ENCODE measurements around the gene ELL3.
A peak's percentile ranks its signal among the peaks of the same experiment; 100 is the strongest.
"Not testable (repeated sequence)": the region's sequence is repeated elsewhere in the genome, so short reads cannot be mapped to it uniquely, and the experiment has no call there.

The ELL3 gene

GRCh38 chr15:43776718-43777266 is at the start of gene ELL3:
ELL3 (minus strand) TSS chr15:43776966; CDS start chr15:43776901, 65 bp downstream.
- DNase-seq, result no peak

DNA sequence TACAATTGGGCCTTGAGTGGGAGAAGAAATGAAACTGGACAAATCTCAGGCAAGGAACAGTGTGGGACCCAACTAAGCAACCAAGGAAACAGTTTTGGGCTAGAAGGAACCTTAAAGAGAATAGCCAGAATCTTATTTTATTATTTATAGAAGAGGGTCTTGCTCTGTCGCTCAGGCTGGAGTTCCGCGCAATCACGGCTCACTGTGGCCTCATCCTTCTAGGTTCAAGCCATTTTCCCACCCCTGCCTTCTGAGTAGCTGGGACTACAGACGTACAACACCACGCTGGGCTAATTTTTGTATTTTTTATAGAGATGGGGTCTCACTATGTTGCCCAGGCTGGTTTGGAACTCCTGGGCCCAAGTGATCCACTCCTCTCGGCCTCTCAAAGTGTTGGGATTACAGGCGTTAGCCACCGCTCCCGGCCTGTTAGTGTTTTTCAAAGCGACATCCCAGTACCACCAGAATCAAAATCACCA is 49.3 kb upstream of the ELL3 start:
- DNase-seq, result no peak

- DNase-seq, result not testable (repeated sequence)
Measured at GRCh38 chr15:43825305-43825704, 48.5 kb upstream of the ELL3 start.

- peak; percentile 57 for DNase-seq
Measured at GRCh38 chr15:43824302-43825246, 47.8 kb upstream of the ELL3 start, which contains the start of gene MFAP1. MFAP1 (minus strand) TSS chr15:43824690; CDS start chr15:43824569, 121 bp downstream.

DNA sequence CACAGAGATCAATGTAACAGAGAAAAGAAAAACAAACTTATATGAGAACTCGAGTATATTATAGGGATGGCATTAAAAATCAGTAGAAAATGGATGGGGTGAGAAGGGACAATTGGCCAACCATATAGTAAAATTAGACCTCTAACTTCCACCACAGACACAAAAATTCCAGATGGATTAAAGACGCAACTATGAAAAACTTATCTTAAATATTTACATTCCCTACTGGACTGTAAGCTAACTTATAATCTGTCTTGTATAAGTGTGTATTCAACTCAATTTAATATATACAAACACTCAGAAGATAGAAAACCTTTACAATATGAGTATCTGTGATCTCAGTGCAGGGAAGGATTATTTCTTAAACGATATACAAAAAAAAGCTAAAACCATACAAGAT is 44.7 kb upstream of the ELL3 start:
- no peak for DNase-seq

DNA sequence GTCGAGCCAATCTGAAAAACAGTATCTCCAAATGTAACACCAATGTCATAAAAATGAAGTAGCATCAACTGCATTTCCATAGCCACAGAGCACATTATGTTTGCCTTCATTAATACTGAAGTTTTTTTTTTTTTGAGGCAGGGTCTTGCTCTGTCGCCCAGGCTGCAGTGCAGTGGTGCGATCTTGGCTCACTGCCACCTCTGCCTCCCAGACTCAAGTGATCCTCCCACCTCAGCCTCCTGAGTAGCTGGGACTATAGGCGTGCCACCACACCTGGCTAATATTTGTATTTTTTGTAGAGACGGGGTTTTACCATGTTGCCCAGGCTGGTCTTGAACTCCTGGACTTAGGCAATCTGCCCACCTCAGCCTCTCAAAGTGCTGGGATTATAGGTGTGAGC is 38.3 kb upstream of the ELL3 start:
- not testable (repeated sequence) for DNase-seq

GRCh38 chr15:43808960-43809678 is 32.4 kb upstream of the ELL3 start:
- no peak for DNase-seq

DNA sequence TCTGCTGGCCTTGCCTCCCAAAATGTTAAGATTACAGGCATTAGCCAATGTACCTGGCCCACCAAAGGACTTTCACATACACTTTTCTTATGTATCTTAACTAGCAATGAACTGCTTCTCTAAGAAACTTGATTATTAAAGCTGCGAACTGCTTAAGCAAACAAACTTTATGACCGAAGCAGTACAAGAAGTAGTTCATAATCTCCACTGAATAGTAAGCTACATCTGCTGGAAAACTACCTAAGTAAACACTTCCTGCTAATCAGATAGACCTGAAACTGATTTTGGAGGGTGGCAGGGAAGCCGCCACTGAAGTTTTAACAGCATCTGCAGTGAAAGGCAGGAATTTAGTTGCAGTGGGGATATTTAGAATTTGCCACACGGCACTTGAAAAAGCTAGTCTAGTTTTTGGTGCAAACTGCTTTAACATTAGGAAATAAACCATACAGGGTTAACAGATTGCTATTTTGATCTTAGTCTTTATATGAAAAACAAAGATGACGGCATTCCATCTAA is 31.7 kb upstream of the ELL3 start:
- no peak for DNase-seq

DNA sequence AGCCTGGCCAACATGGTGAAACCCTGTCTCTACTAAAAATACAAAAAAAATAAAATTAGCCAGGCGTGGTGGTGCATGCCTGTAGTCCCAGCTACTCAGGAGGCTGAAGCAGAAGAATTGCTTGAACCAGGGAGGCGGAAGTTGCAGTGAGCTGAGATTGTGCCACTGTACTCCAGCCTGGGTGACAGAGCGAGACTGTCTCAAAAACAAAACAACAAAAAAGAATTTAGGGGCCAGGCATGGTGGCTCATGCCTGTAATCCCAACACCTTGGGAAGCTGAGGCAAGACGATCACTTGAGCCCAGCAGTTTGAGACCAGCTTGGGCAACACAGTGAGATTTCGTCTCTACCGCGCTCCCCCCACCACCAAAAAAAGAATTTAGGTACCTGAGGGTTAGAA is 25.9 kb upstream of the ELL3 start:
- DNase-seq, result not testable (repeated sequence)

DNA sequence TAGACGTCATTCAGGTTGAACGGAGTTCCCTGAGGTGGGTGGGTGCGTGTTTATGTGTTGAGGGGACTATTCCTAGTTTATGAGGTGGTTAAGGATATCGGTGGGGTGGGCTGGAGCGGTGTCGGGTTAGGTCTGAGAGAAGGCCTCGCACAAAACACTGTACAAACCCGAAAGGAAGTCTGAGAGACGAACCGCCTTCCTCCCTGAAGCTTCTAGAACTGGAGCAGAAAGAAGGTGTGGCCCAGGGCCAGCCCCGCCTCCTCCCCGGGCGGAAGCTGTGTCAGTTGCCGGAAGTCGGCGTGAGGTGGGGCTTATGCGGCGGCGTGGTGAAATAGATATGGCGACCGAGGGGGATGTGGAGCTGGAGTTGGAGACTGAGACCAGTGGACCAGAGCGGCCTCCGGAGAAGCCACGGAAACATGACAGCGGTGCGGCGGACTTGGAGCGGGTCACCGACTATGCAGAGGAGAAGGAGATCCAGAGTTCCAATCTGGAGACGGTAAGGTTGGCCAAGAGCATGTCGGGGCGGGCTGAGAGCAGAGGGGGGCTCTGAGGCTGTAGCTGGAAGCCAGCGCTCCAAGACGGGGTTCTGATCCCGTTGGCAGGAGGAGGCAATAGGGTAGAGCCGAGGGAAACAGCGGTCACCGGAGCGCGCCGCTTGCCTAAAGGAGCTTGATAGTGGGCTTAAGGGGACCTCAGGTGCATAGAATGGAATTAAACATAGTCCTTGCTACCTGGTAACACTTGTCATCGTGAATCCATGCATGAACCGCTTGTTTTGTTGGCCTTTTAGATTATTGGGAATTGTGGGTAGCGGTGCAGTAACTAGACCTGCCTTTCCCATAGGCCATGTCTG is 23.7 kb upstream of the ELL3 start, which contains the start of gene HYPK:
Gene HYPK, plus strand, starts transcription at position 314 of the 856 bp plus-strand sequence. Its CDS starts 24 bp downstream, at position 338.
- DNase-seq, result peak; percentile 44

GRCh38 chr15:43799945-43800285 is 23.1 kb upstream of the ELL3 start, which contains the start of gene SERINC4:
SERINC4 (minus strand) TSS chr15:43800220; CDS start chr15:43799986, 234 bp downstream.
- no peak for DNase-seq

GRCh38 chr15:43799209-43799944 is 22.6 kb upstream of the ELL3 start:
- DNase-seq, result no peak

DNA sequence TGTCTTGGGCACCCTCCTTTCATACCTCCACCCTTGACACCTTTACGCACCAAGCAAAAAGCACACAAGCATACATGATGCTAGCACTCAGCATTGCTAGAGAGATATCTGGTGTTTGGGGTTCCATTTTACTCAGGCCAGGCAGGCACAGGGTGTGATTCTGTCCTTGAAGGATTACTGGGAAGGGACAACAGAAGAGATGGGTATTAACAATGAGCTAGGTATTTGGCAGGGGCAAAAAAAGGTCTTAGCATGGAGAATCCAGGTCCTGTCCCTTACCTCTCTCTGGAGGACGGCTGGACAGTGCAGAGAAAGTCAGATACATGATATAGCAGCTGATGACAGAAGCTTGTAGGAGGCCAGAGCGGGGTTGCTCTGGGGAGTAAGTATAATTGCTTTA is 19.8 kb upstream of the ELL3 start:
- no peak for DNase-seq

DNA sequence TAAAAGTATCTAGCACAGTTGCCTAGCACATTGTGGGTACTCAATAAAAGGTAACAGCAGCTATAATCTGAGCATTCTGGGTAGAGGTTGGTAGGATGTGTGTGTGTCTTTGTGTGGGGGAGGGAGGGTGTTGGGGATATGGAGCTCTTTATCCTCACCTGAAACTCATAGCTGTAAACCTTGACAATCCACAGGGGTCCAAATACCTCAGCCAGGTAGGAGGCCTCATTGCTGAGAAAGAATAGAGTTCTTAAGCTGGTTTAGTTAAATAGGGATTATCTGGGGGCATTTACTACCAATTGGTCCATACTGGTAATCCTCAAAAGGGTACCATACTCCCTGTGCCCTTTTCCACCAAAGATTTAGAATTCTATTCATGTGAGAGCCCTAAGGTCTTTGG is 19.2 kb upstream of the ELL3 start:
- no peak for DNase-seq

GRCh38 chr15:43795197-43795596 is 18.4 kb upstream of the ELL3 start:
- no peak for DNase-seq

DNA sequence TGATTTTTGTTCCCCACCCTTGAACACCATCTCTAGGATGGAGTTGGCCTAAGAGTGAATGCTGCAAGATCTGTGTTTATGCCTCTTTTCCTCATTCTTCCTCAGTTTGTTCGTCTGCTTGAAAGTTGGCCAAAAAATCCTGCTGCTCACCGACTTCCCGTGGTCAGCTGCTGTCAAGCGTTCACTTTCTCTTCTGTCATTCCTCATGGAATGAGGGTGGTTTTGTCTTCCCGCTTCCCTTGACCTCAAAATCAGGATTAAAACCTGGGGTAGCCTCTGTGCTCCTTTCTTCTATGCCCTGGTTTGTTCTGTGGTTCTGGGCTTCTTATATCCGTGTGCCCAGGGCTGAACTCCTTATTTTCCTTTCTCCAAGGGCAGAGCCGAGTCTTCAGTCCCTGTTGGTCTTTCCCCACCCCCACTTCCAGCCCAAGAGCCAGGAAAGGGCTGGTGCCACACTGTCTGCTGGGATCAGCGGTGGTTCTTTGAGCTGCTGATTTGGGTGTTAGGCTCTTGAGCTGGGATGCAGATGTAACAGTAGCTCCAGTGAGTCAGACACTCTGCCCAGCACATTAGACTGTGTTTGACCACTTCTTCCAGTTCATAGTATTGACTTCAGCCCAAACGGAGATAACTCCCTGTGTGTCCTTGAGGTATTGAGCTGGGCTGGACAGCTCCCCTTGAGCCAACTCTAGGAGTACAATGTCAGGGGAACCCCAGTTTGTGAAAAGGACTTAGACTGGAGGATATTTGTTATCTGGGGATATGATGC is 17.7 kb upstream of the ELL3 start:
- no peak for DNase-seq

- no peak for DNase-seq
Measured at GRCh38 chr15:43793647-43794046, 16.9 kb upstream of the ELL3 start.

DNA sequence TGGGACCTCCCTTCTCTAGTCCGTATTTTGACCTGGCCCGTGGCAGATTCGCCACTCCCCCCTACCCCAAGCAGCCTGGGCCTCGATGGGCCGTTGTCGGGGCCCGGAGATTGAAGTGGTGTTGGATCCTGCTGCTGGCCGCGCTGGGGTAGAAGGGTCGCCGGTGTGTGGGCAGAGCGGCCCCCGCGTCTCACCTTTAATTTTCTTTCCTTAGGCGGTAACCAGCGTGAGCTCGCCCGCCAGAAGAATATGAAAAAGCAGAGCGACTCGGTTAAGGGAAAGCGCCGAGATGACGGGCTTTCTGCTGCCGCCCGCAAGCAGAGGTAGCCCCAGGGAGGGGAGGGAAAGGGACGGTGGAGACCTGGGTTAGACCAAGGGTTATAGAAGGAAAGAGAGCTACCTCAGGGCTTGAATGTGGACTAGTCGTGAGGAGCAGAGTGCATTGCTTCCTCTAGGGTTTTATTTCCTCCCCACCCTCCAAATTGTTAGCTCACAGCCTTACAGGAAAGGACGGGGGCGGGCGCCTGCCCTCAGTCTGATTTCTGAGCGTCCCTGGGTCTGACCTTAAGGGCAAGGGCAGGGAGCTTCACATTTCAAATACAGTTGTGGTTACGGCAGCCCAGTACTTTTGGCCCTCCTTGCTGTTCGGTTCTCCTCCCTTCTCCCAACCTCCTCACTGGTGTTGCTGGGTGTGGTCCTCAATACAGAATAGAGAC is 16.2 kb upstream of the ELL3 start:
- DNase-seq, result no peak

- peak; percentile 89 for DNase-seq
Measured at GRCh38 chr15:43791993-43792760, 15.4 kb upstream of the ELL3 start, which contains the start of gene SERF2. SERF2 (plus strand) TSS chr15:43792320; CDS start chr15:43792377, 57 bp downstream.
